ENCODE measurements around the gene GATC.
"Not testable (repeated sequence)": the region's sequence is repeated elsewhere in the genome, so short reads cannot be mapped to it uniquely, and the experiment has no call there.

GATC gene

DNA sequence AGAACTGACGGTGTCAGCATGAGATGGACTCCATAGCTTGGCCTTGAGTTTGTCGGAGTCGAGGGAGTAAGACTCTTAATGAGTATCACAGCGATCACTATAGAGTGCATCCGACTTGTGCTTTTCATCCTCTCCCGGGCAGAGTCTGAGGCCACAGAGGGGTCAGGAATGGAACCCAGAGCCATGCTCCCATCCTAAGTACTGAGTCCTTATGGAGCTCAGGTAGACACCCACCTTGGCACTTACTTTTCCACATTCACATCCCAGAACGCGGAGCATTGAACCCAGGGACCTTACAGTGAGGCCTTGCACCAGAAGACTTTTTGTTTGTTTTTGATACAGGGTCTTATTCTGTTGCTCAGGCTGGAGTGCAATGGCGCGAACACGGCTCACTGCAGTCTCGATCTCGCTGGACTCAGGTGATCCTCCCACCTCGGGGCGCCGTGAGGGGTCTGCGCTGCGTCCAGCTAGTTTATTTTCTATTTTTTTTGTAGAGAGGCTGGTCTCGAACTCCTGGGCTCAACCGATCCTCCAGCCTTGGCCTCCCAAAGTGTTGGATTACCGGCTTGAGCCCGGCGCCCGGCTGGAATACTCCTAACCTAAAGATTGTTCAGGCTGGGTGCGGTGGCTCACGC lies 24.0 kb downstream of the GATC start:
- peak; percentile 14 for DNase-seq

- no peak for DNase-seq
Observed at GRCh38 chr12:120472521-120472920, 26.3 kb downstream of the GATC start.

DNA sequence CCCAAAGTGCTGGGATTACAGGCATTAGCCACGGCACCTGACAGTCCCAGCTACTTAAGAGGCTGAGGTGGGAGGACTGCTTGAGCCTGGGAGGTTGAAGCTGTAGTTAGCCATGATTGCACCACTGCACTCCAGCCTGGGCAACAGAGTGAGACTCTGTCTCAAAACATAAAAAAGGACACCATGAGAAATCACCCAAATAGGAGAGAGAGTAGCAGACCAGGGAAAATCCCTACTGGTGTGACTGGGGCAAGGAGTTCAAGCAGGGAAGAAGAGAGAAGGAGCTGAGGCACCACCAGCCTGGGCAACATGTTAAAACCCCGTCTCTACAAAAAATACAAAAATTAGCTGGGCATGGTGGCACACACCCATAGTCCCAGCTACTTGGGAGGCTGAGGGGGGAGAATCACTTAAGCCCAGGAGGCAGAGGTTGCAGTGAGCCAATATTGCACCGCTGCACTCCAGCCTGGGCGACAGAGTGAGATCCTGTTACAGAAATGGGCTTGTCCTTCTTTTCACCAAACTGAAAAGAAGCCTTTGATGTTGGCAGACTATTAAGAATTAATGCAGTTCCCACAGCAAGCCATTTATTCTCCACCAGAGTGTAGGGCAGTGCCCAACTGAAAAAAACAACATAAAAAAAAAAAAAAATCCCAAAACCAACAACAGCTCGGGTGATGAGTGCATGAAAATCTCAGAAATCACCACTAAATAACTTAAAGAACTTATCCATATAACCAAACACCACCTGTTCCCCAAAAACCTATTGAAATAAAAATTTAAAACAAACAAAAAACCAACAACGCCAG lies 27.8 kb downstream of the GATC start:
- no peak for DNase-seq

DNA sequence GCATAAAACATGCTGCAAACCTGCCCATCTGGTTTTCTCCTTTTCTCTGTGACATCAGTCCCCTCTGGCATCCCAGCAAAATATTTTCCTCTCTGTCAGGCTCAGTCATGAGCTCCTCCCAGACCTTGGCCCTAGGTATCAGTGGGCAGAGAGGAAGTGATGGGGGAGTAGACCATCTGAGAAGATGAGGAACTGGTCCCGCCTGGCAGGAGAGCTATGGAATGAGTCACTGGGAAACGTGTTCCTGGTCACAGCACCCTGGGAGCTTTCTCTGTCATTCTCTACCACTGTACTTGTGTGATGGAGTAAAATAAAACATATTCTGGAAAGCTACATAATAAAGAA lies 28.3 kb downstream of the GATC start:
- DNase-seq = peak; percentile 84

GRCh38 chr12:120475643-120476042 lies 29.4 kb downstream of the GATC start:
- DNase-seq = no peak

DNA sequence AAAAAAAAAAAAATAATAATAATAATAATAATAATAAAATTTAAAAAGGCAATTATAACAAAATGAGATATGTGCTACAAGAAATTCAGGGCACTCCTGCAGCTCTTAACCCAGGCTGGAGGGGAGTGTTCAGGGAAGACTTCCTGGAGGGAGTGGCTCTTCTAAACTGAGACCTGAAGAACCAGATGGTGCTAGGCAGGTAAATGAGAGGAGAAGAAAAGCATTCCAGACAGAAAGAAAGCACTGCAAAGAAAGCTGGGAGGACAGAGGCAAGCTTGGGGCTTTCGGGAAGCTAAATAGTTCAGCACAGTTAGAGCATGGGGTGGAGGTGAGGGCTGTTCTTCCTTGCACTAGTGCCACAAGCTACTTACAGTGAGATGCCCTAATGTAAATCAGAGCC lies 33.2 kb downstream of the GATC start:
- no peak for DNase-seq

- DNase-seq = no peak
Observed at GRCh38 chr12:120480211-120480610, 34.0 kb downstream of the GATC start.

- DNase-seq = no peak
Observed at GRCh38 chr12:120481022-120481767, 35.0 kb downstream of the GATC start.

DNA sequence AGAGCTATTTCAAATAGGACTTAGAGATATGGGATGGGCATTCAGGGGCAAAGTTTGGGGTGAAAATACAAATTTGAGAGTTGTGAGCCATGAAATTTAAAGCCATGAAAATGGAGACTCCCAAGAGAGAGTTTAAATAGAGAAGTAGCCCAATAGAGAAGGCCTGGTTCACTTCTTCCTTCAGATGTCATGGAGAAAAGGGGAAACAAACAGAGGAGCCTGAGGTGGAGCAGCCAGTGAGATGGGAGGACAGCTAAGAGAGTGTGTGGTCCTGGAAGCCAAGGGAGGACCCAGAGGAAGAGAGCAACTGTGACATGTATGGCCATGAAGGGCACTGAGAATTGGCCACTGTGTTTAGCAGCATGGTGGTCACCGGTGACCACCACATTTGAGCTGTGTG lies 37.4 kb downstream of the GATC start:
- no peak for DNase-seq

GRCh38 chr12:120485961-120486881 lies 40.0 kb downstream of the GATC start:
- DNase-seq = no peak

GRCh38 chr12:120487552-120487951 lies 41.3 kb downstream of the GATC start:
- DNase-seq = not testable (repeated sequence)

DNA sequence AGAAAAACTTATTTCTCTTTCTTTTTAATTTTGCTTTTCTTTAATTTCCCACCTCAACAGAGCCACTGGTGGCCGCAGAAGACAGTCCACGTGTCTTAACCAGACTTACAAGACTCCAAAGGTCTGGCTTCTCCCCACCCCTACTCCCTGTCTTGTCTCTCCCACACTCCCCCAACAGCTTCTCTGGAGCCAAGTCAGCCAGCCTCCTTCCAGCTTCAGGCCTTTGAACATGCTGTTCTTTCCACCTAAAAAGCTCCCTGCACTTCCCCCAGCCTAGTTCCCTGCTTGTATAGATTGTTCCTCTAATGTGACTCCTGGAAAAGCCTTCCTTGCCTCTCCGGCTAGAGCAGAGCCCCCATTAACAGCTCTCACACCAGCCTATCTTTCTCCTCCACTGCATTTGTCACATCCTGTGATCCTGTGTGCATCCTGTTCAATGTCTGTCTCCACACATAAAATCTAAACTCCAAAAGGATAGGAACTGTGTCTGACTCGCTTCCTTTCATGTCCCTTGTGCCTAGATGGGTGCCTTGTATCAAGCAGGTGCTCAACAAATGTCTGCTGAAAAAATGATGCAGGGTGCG lies 41.9 kb downstream of the GATC start:
- DNase-seq = no peak

- no peak for DNase-seq
Observed at GRCh38 chr12:120489018-120489417, 42.8 kb downstream of the GATC start.

- no peak for DNase-seq
Observed at GRCh38 chr12:120490325-120490724, 44.1 kb downstream of the GATC start.

- DNase-seq = no peak
Observed at GRCh38 chr12:120490833-120491512, 44.7 kb downstream of the GATC start.

DNA sequence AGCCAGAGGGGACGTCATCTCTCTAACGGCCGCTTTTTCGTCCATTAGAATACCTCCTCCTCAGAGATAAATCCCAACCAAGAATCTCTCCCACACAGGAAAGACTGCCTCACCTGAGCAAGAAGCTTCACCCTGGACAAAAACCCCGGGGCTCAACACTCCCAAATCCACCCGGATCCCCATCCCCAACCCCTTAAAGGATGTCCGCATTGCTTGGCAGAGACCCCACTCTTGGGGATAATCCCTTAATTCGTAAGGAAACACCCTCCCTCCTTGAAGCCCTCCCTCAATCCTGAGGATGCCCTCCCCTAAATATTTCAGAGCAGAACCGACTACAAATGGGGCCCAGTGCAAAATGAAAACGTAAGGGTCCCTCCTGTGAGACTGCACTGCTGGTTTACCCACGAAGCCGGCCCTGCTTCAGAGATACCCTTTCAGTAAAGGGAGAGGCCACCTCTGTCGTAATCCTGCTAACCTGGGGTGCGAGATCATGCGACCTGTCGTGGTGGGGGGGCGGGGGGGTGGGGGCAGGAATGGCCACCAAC lies 49.0 kb downstream of the GATC start:
- DNase-seq = no peak

GRCh38 chr12:120495731-120496412 lies 49.6 kb downstream of the GATC start, which contains the start of gene DYNLL1:
Gene DYNLL1 (plus strand): TSS chr12:120496113. CDS start chr12:120496422, 309 bp downstream.
- peak; percentile 96 for DNase-seq

DNA sequence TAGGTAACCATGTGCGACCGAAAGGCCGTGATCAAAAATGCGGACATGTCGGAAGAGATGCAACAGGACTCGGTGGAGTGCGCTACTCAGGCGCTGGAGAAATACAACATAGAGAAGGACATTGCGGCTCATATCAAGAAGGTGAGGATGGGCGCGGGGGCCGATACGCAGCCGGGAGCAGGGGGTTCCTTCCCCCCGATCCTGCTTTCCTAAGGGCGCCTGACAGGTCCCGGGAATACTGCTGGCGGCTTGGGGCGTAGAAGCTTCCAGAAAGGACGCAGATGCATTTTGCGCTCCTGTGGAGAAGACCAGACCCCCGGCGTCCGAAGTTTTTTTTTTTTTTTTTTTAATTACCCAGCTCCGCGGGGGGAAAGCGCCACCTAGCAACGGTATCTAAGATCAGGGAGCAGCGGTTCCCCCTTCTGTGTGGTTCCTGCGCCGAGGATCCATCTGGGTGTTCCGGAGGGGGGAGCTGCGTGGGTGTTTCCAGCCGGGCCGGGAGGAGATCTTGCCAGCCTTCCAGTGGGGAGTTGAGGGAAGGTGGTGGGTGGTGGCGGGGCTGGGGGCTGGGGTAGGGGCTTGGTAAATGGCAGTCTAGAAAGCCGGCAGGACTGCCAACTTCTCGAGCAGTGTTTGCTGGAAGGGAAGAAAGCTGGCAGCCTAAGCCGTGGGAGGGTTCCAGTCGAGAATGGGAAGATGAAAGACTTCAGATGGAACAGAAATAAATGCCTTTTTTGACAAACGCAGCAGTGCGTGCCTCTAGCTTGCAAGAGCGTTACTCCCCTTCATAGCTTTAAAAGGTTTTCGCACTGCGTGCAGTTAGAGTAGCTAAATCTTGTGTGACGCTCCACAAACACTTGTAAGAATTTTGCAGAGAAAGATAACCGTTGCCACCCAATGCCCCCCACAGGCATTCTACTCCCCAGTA lies 50.4 kb downstream of the GATC start:
- peak; percentile 37 for DNase-seq

GRCh38 chr12:120497524-120498150 lies 51.4 kb downstream of the GATC start:
- no peak for DNase-seq

Measured in fibroblast of skin of scalp (primary cell).